ENCODE measurements around the gene CEP162. TPM values are rescaled to one million over a fixed set of nuclear protein-coding genes. Genes with fewer than 3 reads are reported as not detected.
"Not testable (repeated sequence)": the region's sequence is repeated elsewhere in the genome, so short reads cannot be mapped to it uniquely, and the experiment has no call there.

The CEP162 gene
- total RNA-seq, 2 experiments from 2014 or later = 4.9 to 5.4 TPM

DNA sequence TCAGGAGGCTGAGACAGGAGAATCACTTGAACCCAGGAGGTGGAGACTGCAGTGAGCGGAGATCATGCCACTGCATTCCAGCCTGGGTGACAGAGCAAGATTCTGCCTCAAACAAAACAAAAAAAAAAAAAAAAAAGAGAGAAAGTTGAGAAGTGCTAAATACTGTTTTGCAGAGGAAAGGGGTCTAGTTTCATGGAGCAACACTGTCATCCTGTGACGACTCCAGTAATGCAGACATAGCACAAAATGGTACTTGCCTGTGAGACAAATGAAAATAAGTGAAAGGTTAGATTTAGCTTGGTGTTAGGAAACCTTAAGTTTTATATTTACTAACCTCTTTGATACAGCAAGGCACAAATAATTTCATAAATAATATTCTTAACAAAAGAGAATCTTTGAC is 29.7 kb downstream of the CEP162 start:
- ChIA-PET POLR2A (no interaction called here), CTCF (no interaction called here)

DNA sequence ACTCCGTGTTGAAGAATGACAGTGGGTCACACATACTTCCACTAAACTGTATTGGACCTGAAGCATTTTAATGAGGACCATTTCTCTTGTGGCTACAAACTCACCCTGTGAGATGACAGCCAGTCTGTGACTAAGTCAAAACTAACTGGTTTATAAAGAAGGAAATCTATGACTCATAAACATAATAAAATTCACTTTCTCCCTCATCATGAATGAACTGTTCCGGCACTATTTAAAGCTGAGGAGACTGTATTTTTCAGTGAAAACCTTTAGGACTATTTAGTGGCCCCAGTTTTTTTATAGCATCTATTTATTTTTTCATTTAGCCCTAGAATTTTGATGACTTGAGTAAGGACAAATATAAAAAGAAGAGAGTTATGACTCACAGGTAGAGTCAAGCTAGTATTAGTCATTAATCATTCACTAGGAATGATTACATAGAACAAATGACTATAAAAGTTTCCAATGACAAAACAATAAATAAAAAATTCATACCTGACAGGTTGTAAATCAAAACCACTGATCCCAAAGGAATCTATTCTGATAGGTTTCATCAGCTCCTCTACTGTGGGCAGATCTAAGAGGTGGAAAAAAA is 34.2 kb downstream of the CEP162 start:
- peaks cover 50% of the 10 kb centered on the region for H3K36me3 Mint-ChIP-seq (ENCODE audit: low read depth)
- DNase-seq (no peak), ATAC-seq (no peak)
- intact Hi-C loops (cut with micrococcal nuclease) = no loop called here
- ChIA-PET POLR2A (no interaction called here), CTCF (no interaction called here)
- no peaks in the 10 kb centered on the region for H3K27me3 Mint-ChIP-seq
- H3K4me1 Mint-ChIP-seq (ENCODE audit: low read depth) = no peaks in the 10 kb centered on the region
- TF ChIP-seq, protein P1, sequence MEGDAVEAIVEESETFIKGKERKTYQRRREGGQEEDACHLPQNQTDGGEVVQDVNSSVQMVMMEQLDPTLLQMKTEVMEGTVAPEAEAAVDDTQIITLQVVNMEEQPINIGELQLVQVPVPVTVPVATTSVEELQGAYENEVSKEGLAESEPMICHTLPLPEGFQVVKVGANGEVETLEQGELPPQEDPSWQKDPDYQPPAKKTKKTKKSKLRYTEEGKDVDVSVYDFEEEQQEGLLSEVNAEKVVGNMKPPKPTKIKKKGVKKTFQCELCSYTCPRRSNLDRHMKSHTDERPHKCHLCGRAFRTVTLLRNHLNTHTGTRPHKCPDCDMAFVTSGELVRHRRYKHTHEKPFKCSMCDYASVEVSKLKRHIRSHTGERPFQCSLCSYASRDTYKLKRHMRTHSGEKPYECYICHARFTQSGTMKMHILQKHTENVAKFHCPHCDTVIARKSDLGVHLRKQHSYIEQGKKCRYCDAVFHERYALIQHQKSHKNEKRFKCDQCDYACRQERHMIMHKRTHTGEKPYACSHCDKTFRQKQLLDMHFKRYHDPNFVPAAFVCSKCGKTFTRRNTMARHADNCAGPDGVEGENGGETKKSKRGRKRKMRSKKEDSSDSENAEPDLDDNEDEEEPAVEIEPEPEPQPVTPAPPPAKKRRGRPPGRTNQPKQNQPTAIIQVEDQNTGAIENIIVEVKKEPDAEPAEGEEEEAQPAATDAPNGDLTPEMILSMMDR (IDR thresholded peaks at IDR 0.05) = no peak
- no peaks in the 10 kb centered on the region for H3K9me3 Mint-ChIP-seq
- H3K4me3 Mint-ChIP-seq = no peak overlapping the region
- no peak overlapping the region for H3K27ac Mint-ChIP-seq

More for the DNA sequence above, 29.7 kb downstream of the CEP162 start:
- Mint-ChIP-seq H3K9me3 (no peaks in the 10 kb centered on the region), H3K27ac (no peak overlapping the region), H3K27me3 (no peaks in the 10 kb centered on the region), H3K4me3 (no peak overlapping the region), H3K36me3 (ENCODE audit: low read depth) (peaks cover 29% of the 10 kb centered on the region), H3K4me1 (ENCODE audit: low read depth) (no peaks in the 10 kb centered on the region)
- TF ChIP-seq, protein P1 (IDR thresholded peaks at IDR 0.05) = no peak
- ATAC-seq = no peak
- intact Hi-C loops (cut with micrococcal nuclease) = no loop called here
- DNase-seq = no peak

DNA sequence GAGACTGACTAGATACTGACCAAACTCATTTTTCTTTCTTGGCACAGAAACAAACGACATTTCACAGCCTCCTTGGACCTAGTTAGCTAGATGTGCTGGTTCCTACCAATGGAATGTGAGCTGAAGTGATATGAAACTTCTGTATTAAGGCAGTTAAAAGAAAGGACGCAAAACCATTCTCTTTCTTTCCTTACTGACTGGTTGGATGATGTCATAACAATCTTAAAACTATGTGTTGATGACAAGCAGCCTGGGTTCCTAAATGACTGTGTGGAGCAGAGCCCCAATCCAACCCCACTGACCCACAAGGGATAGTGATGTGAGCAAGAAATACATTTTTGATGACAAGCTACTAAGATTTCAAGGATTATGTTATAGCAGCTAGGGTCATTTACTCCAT is 35.6 kb downstream of the CEP162 start:
- H3K36me3 Mint-ChIP-seq (ENCODE audit: low read depth) = peaks cover 48% of the 10 kb centered on the region
- ChIA-PET POLR2A (no interaction called here), CTCF (no interaction called here)
- ATAC-seq (no peak), DNase-seq (no peak)
- H3K4me1 Mint-ChIP-seq (ENCODE audit: low read depth) = no peaks in the 10 kb centered on the region
- H3K4me3 Mint-ChIP-seq = no peak overlapping the region
- intact Hi-C loops (cut with micrococcal nuclease) = no loop called here
- TF ChIP-seq, protein P1 (IDR thresholded peaks at IDR 0.05) = no peak
- no peaks in the 10 kb centered on the region for H3K27me3 Mint-ChIP-seq
- no peak overlapping the region for H3K27ac Mint-ChIP-seq
- no peaks in the 10 kb centered on the region for H3K9me3 Mint-ChIP-seq

DNA sequence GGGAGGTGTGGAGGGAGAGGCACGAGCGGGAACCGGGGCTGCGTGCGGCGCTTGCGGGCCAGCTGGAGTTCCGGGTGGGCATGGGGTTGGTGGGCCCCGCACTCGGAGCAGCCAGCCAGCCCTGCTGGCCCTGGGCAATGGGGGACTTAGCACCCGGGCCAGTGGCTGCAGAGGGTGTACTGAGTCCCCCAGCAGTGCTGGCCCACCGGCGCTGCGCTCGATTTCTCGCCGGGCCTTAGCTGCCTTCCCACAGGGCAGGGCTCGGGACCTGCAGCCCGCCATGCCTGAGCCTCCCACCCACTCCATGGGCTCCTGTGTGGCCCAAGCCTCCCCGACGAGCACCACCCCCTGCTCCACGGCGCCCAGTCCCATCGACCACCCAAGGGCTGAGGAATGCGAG is 38.1 kb downstream of the CEP162 start:
- POLR2A ChIA-PET; H3K27ac Mint-ChIP-seq; DNase-seq; H3K4me3 Mint-ChIP-seq; intact Hi-C loops (cut with micrococcal nuclease); H3K4me1 Mint-ChIP-seq (ENCODE audit: low read depth); ATAC-seq; H3K9me3 Mint-ChIP-seq; CTCF ChIA-PET; H3K27me3 Mint-ChIP-seq: not testable (repeated sequence)
- peaks cover 38% of the 10 kb centered on the region for H3K36me3 Mint-ChIP-seq (ENCODE audit: low read depth)

DNA sequence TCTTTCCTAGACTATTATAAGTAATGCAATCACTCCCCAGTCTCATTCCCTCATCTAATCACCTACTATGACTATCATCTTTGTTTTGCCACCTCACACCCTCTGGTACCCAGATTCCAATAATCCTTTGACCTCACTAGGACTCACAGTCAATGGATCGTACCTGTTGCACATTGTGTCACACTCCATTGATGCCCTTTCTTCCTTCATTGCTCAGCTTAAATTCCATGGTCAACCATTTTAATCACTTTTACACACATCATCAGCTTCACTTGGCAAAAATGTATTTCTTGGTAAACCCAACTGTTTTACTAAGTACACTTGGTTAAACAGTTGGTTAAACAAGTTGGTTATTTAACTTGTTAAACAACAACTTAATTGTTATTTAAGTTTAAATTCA is 44.0 kb downstream of the CEP162 start:
- ChIA-PET CTCF (no interaction called here), POLR2A (no interaction called here)

More for the DNA sequence above, 44.0 kb downstream of the CEP162 start:
- H3K36me3 Mint-ChIP-seq (ENCODE audit: low read depth) = peaks cover 20% of the 10 kb centered on the region
- no peak overlapping the region for H3K27ac Mint-ChIP-seq
- no peaks in the 10 kb centered on the region for H3K27me3 Mint-ChIP-seq
- intact Hi-C loops (cut with micrococcal nuclease) = no loop called here
- no peaks in the 10 kb centered on the region for H3K9me3 Mint-ChIP-seq
- H3K4me3 Mint-ChIP-seq = no peak overlapping the region
- DNase-seq (no peak), ATAC-seq (no peak)
- TF ChIP-seq, protein P1 (IDR thresholded peaks at IDR 0.05) = no peak
- H3K4me1 Mint-ChIP-seq (ENCODE audit: low read depth) = no peaks in the 10 kb centered on the region
